ENCODE data around the gene LRP1-AS. TPM values are rescaled to one million over a fixed set of nuclear protein-coding genes. Genes with fewer than 3 reads are reported as not detected.

Gene LRP1-AS
- total RNA-seq, 2 experiments from 2014 or later, result not detected

GRCh38 chr12:57095440-57095839 is 52.0 kb downstream of the LRP1-AS start:
- no peaks in the 10 kb centered on the region for H3K27me3 Mint-ChIP-seq
- intact Hi-C loops (cut with micrococcal nuclease), result no loop called here
- no peak for DNase-seq
- H3K4me3 Mint-ChIP-seq, result no peak overlapping the region
- peak overlapping the region; percentile 92 for H3K27ac Mint-ChIP-seq
- ATAC-seq, result no peak
- no peaks in the 10 kb centered on the region for H3K9me3 Mint-ChIP-seq
- peaks cover 76% of the 10 kb centered on the region for H3K36me3 Mint-ChIP-seq (ENCODE audit: low read depth)
- ChIA-PET POLR2A (interaction anchor here (0.6 to 18.7 kb wide), 5 partner anchors 9 to 265 kb away, joined by 3 to 417 read pairs (median 104); partner anchors contain the start of genes NEMP1 and STAT6), CTCF (interaction anchor here (1.0 to 12.4 kb wide), 3 partner anchors 13 to 23 kb away, joined by 5 to 193 read pairs (median 167); partner anchors contain the start of gene STAT6)
- TF ChIP-seq CTCF (IDR thresholded peaks at IDR 0.05), result no peak
- H3K4me1 Mint-ChIP-seq (ENCODE audit: low read depth), result peaks cover 83% of the 10 kb centered on the region

Small RNA genes lying within 50 kb of the gene (microRNA-seq; reads per million reads assigned to microRNA genes)
- gene MIR1228 (ENCODE audit: borderline microRNAs expressed, borderline replicate concordance), result not detected

Other genes starting within 250 kb of the LRP1-AS start
- gene SDR9C7, start 213.2 kb downstream of the LRP1-AS start, total RNA-seq, result not detected
- gene RDH16, start 190.0 kb downstream of the LRP1-AS start, total RNA-seq, result under 1 TPM; 0.34 to 0.36 TPM
- 1 to 10 TPM; 5.1 to 5.5 TPM for gene ZBTB39, start 141.1 kb downstream of the LRP1-AS start, total RNA-seq
- gene TAC3, start 131.1 kb downstream of the LRP1-AS start, total RNA-seq, result under 1 TPM; 0.34 to 0.54 TPM
- 1 to 10 TPM; 2.1 to 2.6 TPM for gene MYO1A, start 97.5 kb downstream of the LRP1-AS start, total RNA-seq
- gene NEMP1, start 68.8 kb downstream of the LRP1-AS start, total RNA-seq, result 10 to 100 TPM; 76.1 to 80.6 TPM
- gene NAB2, start 58.5 kb downstream of the LRP1-AS start, total RNA-seq, result 10 to 100 TPM; 69.3 to 70.8 TPM
- gene STAT6, start 36.3 kb downstream of the LRP1-AS start, total RNA-seq, result 100 to 1,000 TPM; 207 to 209 TPM
- gene LRP1, start 19.1 kb downstream of the LRP1-AS start, total RNA-seq, result 1 to 10 TPM; 1.5 to 1.9 TPM
- under 1 TPM; 0.41 to 0.45 TPM for gene NXPH4, start 69.2 kb upstream of the LRP1-AS start, total RNA-seq
- 100 to 1,000 TPM; 480 to 529 TPM for gene SHMT2, start 82.1 kb upstream of the LRP1-AS start, total RNA-seq
- 1 to 10 TPM; 1.7 to 2.1 TPM for gene STAC3, start 103.6 kb upstream of the LRP1-AS start, total RNA-seq